T-helper 1 cell treated with Interleukin-12 subunit alpha and Interleukin-12 subunit beta and Interleukin-4 antibody, amounts not matched to agents 30 ng/mL and 1 ng/mL, for 36 hours (primary cell): ENCODE data around the gene LPIN3. TPM values are rescaled to one million over a fixed set of nuclear protein-coding genes. Genes with fewer than 3 reads are reported as not detected.

Experiments
- intact Hi-C: fragments of 100-400 bp; cut with micrococcal nuclease; formaldehyde crosslinking; loops from one replicate; pipeline ENCODE4 v1.15.1; 2024
- total RNA-seq: library from RNA; stranded (reverse); gene quantifications from 2 replicates; pipeline ENCODE4 v1.2.3, GENCODE V29; 2022

LPIN3 gene
- total RNA-seq, 1 donor from 2014 or later = 2.8 TPM

DNA sequence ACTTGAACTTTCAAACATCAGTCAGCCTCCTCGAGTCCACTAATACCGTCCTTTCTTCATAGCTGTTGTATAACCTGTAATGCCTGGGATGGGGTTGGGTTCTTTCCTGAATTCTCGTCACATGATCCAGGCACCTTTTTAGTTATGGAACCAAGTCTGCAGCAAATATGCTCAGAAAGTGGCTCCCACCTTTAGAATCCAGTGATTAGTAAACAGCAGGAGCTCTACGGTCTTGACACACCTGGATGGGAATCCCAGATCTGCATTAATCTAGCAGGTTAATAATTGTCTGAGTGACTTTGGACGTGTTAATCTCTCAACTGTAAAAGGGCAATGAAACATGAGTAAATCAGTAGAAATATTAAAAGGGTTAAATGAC is 22.4 kb upstream of the LPIN3 start:
- intact Hi-C loops = loop anchor here (5.0 kb wide), 2 partner anchors 271 to 326 kb away; no protein-coding TSS in a partner anchor

- intact Hi-C loops = no loop called here
These were observed 20.2 kb upstream of the LPIN3 start for GRCh38 chr20:41320441-41320840.

DNA sequence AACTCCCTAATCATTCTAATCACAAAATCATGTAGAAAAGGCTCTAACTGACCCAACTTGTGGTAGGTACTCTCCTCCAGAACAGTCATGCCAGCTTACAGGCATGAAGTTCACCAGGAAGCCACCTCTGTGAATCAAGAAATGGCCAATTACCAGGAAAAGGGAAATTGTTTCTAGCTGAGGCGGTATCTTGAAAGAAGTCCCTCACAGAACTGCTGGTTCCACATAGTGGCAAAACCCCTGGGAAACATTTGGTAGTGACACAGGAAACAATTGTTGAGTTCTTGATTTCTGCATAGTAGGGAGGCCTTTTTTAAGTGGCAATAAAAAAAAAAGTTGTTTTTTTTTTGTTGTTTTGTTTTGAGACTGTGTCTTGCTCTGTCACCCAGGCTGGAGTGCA is 19.6 kb upstream of the LPIN3 start:
- intact Hi-C loops = no loop called here

GRCh38 chr20:41327178-41327577 is 13.4 kb upstream of the LPIN3 start:
- intact Hi-C loops = no loop called here

GRCh38 chr20:41329435-41330342 is 10.9 kb upstream of the LPIN3 start:
- intact Hi-C loops = loop anchor here (1.0 kb wide), 1 partner anchor 12 kb away; the partner anchor contains the start of gene ZHX3

DNA sequence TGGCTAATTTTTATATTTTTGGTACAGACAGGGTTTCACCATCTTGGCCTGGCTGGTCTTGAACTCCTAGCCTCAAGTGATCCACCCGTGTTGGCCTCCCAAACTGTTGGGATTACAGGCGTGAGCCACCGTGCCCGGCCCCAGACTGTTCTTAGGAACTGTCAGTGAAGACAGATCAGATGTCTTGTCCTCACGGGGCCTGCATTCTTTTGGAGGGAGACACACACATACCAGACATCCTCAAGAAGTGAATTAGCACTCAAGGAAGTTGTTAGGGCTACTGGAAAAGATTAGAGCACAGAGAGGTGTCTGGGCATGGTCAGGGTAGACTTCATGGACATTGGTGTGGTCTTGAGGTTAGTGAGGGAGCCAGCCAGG is 10.3 kb upstream of the LPIN3 start:
- intact Hi-C loops = no loop called here

GRCh38 chr20:41330941-41331340 is 9.7 kb upstream of the LPIN3 start:
- intact Hi-C loops = no loop called here

- intact Hi-C loops = no loop called here
These were observed 8.9 kb upstream of the LPIN3 start for GRCh38 chr20:41331731-41332130.

DNA sequence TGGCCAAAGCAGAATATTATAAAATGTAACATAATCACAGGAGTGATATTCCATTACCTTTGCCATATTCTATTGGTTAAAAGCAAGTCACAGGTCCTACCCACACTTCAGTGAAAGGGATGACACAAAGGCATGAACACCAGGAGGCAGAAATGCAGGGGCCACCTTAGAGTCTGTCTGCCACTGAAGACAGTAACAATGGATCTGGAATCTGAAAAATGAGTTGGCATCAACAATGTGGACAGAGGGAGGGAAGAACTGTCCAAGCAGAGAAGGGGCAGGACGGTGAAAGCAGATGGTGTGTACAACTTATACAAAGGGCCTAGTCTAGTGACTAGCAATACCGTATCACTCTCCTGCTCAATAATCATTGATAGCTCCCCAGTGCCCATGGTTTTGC is 6.6 kb upstream of the LPIN3 start:
- intact Hi-C loops = no loop called here

- intact Hi-C loops = no loop called here
These were observed 5.9 kb upstream of the LPIN3 start for GRCh38 chr20:41334443-41335421.

DNA sequence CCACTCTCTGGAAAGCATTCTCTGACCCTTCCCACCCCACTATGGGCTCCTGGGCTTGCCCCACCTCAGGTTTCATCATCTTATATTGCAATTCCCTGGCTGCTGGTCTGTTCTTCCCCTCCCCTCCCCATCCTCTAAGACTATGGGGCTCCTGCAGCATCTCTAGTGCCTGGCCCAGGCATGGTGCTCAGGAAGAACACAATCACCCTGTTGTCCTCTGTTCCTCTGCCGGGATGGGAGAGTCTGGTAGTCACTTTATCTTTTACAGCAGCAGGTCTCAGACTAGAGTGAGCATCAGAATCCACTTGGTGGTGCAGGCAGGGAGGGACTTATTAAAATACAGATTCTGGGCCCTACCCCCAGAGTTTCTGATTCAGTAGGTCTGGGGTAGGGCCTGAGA is 5.0 kb upstream of the LPIN3 start:
- intact Hi-C loops = no loop called here

DNA sequence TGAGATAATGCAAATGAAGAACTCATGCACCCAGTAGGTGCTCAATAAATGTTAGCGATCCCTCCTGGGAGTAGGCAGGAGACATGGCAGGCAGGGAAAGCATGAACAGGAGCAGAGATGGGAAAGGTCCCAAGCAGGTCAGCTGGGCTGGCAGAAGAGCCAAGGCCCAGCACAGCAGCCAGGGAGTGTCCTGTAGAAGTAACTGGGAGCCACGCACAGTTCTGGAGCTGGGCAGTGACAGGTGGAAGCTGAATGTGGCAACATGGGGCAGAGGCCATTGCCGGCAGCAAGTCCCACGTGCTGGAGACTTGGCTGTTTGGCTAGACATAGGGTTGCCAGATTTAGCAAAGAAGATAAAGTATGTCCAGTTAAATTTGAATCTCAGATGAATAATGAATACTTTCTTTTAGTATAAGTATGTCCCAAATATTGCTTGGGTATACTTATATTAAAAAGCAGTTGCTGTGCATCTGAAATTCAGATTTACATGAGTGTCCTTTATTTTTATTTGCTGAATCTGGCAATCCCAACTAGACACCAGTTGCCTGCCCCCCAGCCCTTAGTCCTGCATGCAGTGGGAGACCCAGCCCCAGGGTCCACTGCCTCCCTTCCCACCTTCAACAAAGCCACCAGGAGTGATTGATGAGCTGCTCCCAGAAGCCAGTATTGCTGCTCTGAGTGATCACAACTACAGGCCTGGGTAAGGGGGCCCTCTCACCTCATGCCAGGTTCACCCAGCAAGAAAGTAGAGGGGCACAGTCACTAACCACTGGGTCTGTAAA is 3.7 kb upstream of the LPIN3 start:
- intact Hi-C loops = no loop called here

DNA sequence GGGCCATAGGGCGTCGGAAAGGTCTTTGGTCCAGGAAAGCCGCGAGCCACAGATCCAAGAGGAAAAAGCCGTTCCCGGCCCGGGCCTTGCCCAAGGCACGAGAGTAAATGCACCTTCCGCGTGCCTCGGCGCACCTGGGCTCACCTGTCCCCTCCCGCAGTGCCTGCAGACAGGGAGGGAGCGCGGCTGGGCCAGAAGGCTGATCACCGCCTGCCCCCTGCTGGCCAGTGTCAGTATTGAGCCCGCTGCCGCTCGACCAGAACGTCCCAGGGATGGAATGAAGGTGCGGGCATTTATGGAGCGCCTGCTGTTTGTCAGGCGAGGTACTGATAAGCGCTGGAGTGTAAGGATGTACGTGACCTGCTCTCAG is 679 bp upstream of the LPIN3 start:
- intact Hi-C loops = loop anchor here (1.0 to 5.0 kb wide), 12 partner anchors 23 to 372 kb away; partner anchors contain the start of genes CHD6 and ZHX3

DNA sequence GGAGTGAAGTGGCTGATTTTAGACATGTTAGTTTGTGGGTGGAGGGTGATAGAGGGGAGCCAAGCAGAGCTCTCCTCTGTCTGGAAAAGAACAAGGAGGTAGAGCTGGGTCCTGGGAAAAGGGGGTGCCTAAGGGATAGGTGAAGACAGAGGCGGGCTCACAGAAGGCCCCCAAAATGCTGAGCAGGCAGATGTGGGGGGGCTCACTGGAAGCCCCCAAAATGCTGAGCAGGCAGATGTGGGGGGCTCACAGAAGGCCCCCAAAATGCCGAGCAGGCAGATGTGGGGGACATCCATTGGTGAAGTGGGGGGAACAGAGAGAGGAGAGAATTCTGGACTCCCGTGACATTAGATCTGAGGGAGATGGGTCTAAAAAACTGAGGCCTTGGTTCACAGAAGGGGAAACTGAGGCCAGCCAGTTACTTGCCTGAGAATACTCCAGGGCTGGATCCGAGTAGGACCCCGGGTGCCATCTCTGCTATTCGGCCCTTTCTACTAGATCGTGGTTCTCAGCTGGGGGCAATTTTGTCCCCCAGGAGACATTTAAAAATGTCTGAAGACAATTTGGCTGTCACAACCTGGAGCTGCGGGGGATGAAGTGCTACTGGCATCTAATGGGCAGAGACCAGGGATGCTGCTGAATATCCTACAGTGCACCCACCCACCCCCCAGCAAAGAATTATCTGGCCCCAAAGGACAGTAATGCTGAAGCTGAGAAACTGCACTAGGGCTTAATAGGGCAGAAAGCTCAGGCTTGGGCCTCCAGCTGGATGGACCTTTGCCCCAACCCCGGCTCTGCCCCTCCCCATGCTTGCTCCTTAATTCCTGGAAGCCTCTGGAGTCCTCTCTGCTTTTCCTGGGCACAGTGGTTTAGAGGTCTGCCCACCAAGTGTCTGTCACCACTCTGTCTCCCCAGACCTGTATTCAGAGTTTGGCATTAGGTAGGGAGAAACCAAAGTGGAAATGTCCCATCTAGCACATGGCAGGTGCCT is 2.1 kb downstream of the LPIN3 start:
- intact Hi-C loops = loop anchor here (5.0 kb wide), 1 partner anchor 70 kb away; no protein-coding TSS in a partner anchor

- intact Hi-C loops = loop anchor here (5.0 kb wide), 1 partner anchor 68 kb away; no protein-coding TSS in a partner anchor
These were observed 3.9 kb downstream of the LPIN3 start for GRCh38 chr20:41344477-41344876.

- intact Hi-C loops = loop anchor here (5.0 kb wide), 1 partner anchor 67 kb away; no protein-coding TSS in a partner anchor
These were observed 4.5 kb downstream of the LPIN3 start for GRCh38 chr20:41344938-41345728.

DNA sequence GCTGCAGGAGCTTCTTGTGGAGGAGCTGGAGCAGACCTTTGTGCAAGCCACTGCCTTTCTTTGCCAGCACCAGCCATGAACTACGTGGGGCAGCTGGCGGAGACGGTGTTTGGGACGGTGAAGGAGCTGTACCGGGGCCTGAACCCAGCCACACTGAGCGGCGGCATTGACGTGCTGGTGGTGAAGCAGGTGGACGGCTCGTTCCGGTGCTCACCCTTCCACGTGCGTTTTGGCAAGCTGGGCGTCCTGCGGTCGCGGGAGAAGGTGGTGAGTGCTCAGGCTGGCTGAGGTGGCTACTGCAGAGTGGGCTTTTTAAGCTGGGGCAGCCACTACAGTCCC is 5.1 kb downstream of the LPIN3 start:
- intact Hi-C loops = no loop called here

- intact Hi-C loops = no loop called here
These were observed 7.2 kb downstream of the LPIN3 start for GRCh38 chr20:41347523-41348429.
